ENCODE results near the gene MGAT5B.

The MGAT5B gene

GRCh38 chr17:76833747-76834146 lies 34.5 kb upstream of the MGAT5B start:
- Histone ChIP-seq H3K4me2 (ENCODE audit: low read length) (no peak overlapping the region), H3K9me3 (ENCODE audit: control insufficient read depth, insufficient read depth, low read length) (no peaks in the 10 kb centered on the region), H3K27me3 (ENCODE audit: control insufficient read depth, low read length) (peaks cover 6% of the 10 kb centered on the region), H3K4me3 (ENCODE audit: low read length) (no peak overlapping the region), H3F3A (ENCODE audit: control insufficient read depth, insufficient read depth) (no peaks in the 10 kb centered on the region), H4K20me1 (ENCODE audit: control insufficient read depth, insufficient read depth, low read depth, low read length) (no peaks in the 10 kb centered on the region), H3K36me3 (ENCODE audit: control insufficient read depth, low read length) (no peaks in the 10 kb centered on the region), H3K4me1 (ENCODE audit: control insufficient read depth, low read length) (peaks cover 22% of the 10 kb centered on the region), H3K79me2 (ENCODE audit: control insufficient read depth, low read length) (no peaks in the 10 kb centered on the region), H3K27ac (ENCODE audit: low read depth, low read length) (no peak overlapping the region), H3K9me2 (replicated peaks; ENCODE audit: control insufficient read depth, low read length) (no peaks in the 10 kb centered on the region)
- TF ChIP-seq EZH2phosphoT487 (IDR thresholded peaks at IDR 0.05; ENCODE audit: borderline replicate concordance, low read length) (no peak), CTCF (IDR thresholded peaks at IDR 0.05; ENCODE audit: low read depth, low read length, poor library complexity, severe bottlenecking) (no peak)

DNA sequence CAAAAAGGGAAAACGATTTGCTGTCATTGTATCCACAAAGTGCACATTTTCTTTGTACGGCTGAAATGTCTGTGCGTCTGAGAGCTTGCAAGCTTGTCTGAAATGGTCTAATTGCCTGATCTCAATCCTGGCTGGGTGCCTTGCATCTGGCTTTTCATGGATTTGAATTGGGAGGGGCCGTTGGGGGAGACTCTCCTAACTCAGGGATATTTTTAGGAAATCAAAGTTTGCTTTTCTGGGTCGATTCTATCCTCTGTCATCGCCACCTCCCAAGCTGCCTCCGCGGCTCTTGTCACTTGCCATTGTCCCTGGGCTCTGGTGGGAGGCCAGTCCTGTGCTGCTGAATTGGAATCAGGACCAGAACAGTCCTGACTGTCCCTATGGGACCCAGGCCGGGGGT lies 33.3 kb upstream of the MGAT5B start:
- no peak overlapping the region for H3K27ac ChIP-seq (ENCODE audit: low read depth, low read length)

GRCh38 chr17:76840443-76840767 lies 27.8 kb upstream of the MGAT5B start:
- H3K9me2 ChIP-seq (replicated peaks; ENCODE audit: control insufficient read depth, low read length), result no peaks in the 10 kb centered on the region
- peak overlapping the region; percentile 83 for H3K4me2 ChIP-seq (ENCODE audit: low read length)
- no peaks in the 10 kb centered on the region for H3K27me3 ChIP-seq (ENCODE audit: control insufficient read depth, low read length)
- H3F3A ChIP-seq (ENCODE audit: control insufficient read depth, insufficient read depth), result peaks cover 13% of the 10 kb centered on the region
- H3K27ac ChIP-seq (ENCODE audit: low read depth, low read length), result peak overlapping the region; percentile 89
- 0 out of 2 replicates have a peak, but pooled peaks cover 8% of the 10 kb centered on the region for H3K36me3 ChIP-seq (ENCODE audit: control insufficient read depth, low read length)
- H3K9me3 ChIP-seq (ENCODE audit: control insufficient read depth, insufficient read depth, low read length), result no peaks in the 10 kb centered on the region
- H4K20me1 ChIP-seq (ENCODE audit: control insufficient read depth, insufficient read depth, low read depth, low read length), result no peaks in the 10 kb centered on the region
- H3K79me2 ChIP-seq (ENCODE audit: control insufficient read depth, low read length), result no peaks in the 10 kb centered on the region
- H3K4me3 ChIP-seq (ENCODE audit: low read length), result peak overlapping the region; percentile 73
- TF ChIP-seq CTCF (IDR thresholded peaks at IDR 0.05; ENCODE audit: low read depth, low read length, poor library complexity, severe bottlenecking) (no peak), EZH2phosphoT487 (IDR thresholded peaks at IDR 0.05; ENCODE audit: borderline replicate concordance, low read length) (no peak)
- H3K4me1 ChIP-seq (ENCODE audit: control insufficient read depth, low read length), result peaks cover 76% of the 10 kb centered on the region

More for the DNA sequence above, 33.3 kb upstream of the MGAT5B start:
- H3F3A ChIP-seq (ENCODE audit: control insufficient read depth, insufficient read depth), result no peaks in the 10 kb centered on the region
- peaks cover 6% of the 10 kb centered on the region for H3K27me3 ChIP-seq (ENCODE audit: control insufficient read depth, low read length)
- no peak overlapping the region for H3K4me3 ChIP-seq (ENCODE audit: low read length)
- H3K9me2 ChIP-seq (replicated peaks; ENCODE audit: control insufficient read depth, low read length), result no peaks in the 10 kb centered on the region
- no peak overlapping the region for H3K4me2 ChIP-seq (ENCODE audit: low read length)
- no peaks in the 10 kb centered on the region for H3K79me2 ChIP-seq (ENCODE audit: control insufficient read depth, low read length)
- H4K20me1 ChIP-seq (ENCODE audit: control insufficient read depth, insufficient read depth, low read depth, low read length), result no peaks in the 10 kb centered on the region
- peaks cover 22% of the 10 kb centered on the region for H3K4me1 ChIP-seq (ENCODE audit: control insufficient read depth, low read length)
- TF ChIP-seq CTCF (IDR thresholded peaks at IDR 0.05; ENCODE audit: low read depth, low read length, poor library complexity, severe bottlenecking) (no peak), EZH2phosphoT487 (IDR thresholded peaks at IDR 0.05; ENCODE audit: borderline replicate concordance, low read length) (no peak)
- no peaks in the 10 kb centered on the region for H3K9me3 ChIP-seq (ENCODE audit: control insufficient read depth, insufficient read depth, low read length)
- no peaks in the 10 kb centered on the region for H3K36me3 ChIP-seq (ENCODE audit: control insufficient read depth, low read length)

Measured in DOHH2 (cell line).